Measurements from ENCODE around the gene RAB11FIP3. TPM values are rescaled to one million over a fixed set of nuclear protein-coding genes. Genes with fewer than 3 reads are reported as not detected.

The RAB11FIP3 gene
- total RNA-seq, 1 experiment from 2014 or later = 33.7 TPM

- TF ChIP-seq CTCF (IDR thresholded peaks at IDR 0.05; ENCODE audit: unreplicated experiment) = no peak
- no TSS peak for BruUV-seq (replicated peaks)
- Mint-ChIP-seq H3K9me3 (ENCODE audit: low read depth, unreplicated experiment) (no peaks in the 10 kb centered on the region), H3K4me3 (ENCODE audit: low read depth, unreplicated experiment) (no peak overlapping the region), H3K36me3 (ENCODE audit: insufficient read depth, unreplicated experiment) (no peaks in the 10 kb centered on the region), H3K27ac (ENCODE audit: unreplicated experiment) (no peak overlapping the region), H3K4me1 (ENCODE audit: low read depth, unreplicated experiment) (no peaks in the 10 kb centered on the region), H3K27me3 (ENCODE audit: unreplicated experiment) (no peaks in the 10 kb centered on the region)
- DNase-seq = no peak
- intact Hi-C loops (cut with micrococcal nuclease; ENCODE audit: unreplicated experiment) = no loop called here
- CTCF ChIA-PET = interaction anchor here (0.6 to 1.2 kb wide), 2 partner anchors 10 to 20 kb away, joined by 3 to 6 read pairs; no protein-coding TSS in a partner anchor
Observed at GRCh38 chr16:512802-513201, 87.4 kb downstream of the RAB11FIP3 start.

GRCh38 chr16:513950-514349, 88.5 kb downstream of the RAB11FIP3 start:
- BruUV-seq (replicated peaks) = no TSS peak
- TF ChIP-seq CTCF (IDR thresholded peaks at IDR 0.05; ENCODE audit: unreplicated experiment) = no peak
- Mint-ChIP-seq H3K36me3 (ENCODE audit: insufficient read depth, unreplicated experiment) (no peaks in the 10 kb centered on the region), H3K4me3 (ENCODE audit: low read depth, unreplicated experiment) (no peak overlapping the region), H3K27ac (ENCODE audit: unreplicated experiment) (no peak overlapping the region), H3K27me3 (ENCODE audit: unreplicated experiment) (no peaks in the 10 kb centered on the region), H3K4me1 (ENCODE audit: low read depth, unreplicated experiment) (no peaks in the 10 kb centered on the region), H3K9me3 (ENCODE audit: low read depth, unreplicated experiment) (no peaks in the 10 kb centered on the region)
- CTCF ChIA-PET = no interaction called here
- DNase-seq = no peak
- intact Hi-C loops (cut with micrococcal nuclease; ENCODE audit: unreplicated experiment) = no loop called here

GRCh38 chr16:515175-515938, 89.9 kb downstream of the RAB11FIP3 start:
- Mint-ChIP-seq H3K36me3 (ENCODE audit: insufficient read depth, unreplicated experiment) (no peaks in the 10 kb centered on the region), H3K27ac (ENCODE audit: unreplicated experiment) (no peak overlapping the region), H3K4me3 (ENCODE audit: low read depth, unreplicated experiment) (no peak overlapping the region), H3K9me3 (ENCODE audit: low read depth, unreplicated experiment) (no peaks in the 10 kb centered on the region), H3K4me1 (ENCODE audit: low read depth, unreplicated experiment) (no peaks in the 10 kb centered on the region), H3K27me3 (ENCODE audit: unreplicated experiment) (no peaks in the 10 kb centered on the region)
- no TSS peak for BruUV-seq (replicated peaks)
- DNase-seq = no peak
- intact Hi-C loops (cut with micrococcal nuclease; ENCODE audit: unreplicated experiment) = no loop called here
- CTCF ChIA-PET = no interaction called here
- no peak for TF ChIP-seq CTCF (IDR thresholded peaks at IDR 0.05; ENCODE audit: unreplicated experiment)

- Mint-ChIP-seq H3K9me3 (ENCODE audit: low read depth, unreplicated experiment) (no peaks in the 10 kb centered on the region), H3K27me3 (ENCODE audit: unreplicated experiment) (no peaks in the 10 kb centered on the region), H3K4me1 (ENCODE audit: low read depth, unreplicated experiment) (no peaks in the 10 kb centered on the region), H3K27ac (ENCODE audit: unreplicated experiment) (no peak overlapping the region), H3K36me3 (ENCODE audit: insufficient read depth, unreplicated experiment) (no peaks in the 10 kb centered on the region), H3K4me3 (ENCODE audit: low read depth, unreplicated experiment) (no peak overlapping the region)
- CTCF ChIA-PET = no interaction called here
- intact Hi-C loops (cut with micrococcal nuclease; ENCODE audit: unreplicated experiment) = no loop called here
- BruUV-seq (replicated peaks) = no TSS peak
- no peak for DNase-seq
- TF ChIP-seq CTCF (IDR thresholded peaks at IDR 0.05; ENCODE audit: unreplicated experiment) = no peak
Observed at GRCh38 chr16:515939-516226, 90.4 kb downstream of the RAB11FIP3 start.

Data from Calu3 (cell line).